K562 (cell line): ENCODE data around the gene MAST1. TPM values are rescaled to one million over a fixed set of nuclear protein-coding genes. Genes with fewer than 3 reads are reported as not detected.

Experiments used
- CBX1 ChIP-seq: sonication (generic); IDR thresholded peaks from 2 replicates; pipeline ENCODE4 v1.6.1; 2016; ENCODE audit warnings: antibody characterized with exemption, low read depth, mild to moderate bottlenecking
- CTBP1 ChIP-seq: fragments of 450-650 bp; IDR thresholded peaks from 2 replicates; pipeline ENCODE4 v1.6.1; 2016; ENCODE audit warnings: borderline replicate concordance
- EHMT2 ChIP-seq: fragments of 450-650 bp; IDR thresholded peaks from 2 replicates; pipeline ENCODE4 v1.6.1; 2018; ENCODE audit warnings: antibody characterized with exemption
- EP300 ChIP-seq: IDR thresholded peaks from 2 replicates; pipeline ENCODE4 v1.6.1; 2012; ENCODE audit warnings: low read length, improper control_type of control experiment
- GABPB2 ChIP-seq: fragments of 250-450 bp; sonication (Bioruptor Pico); conservative IDR thresholded peaks from 2 replicates; pipeline ENCODE4 v1.5.1; 2021; ENCODE audit warnings: mild to moderate bottlenecking
- ILK ChIP-seq: fragments of 450-650 bp; IDR thresholded peaks from 2 replicates; pipeline ENCODE4 v1.6.1; 2016; ENCODE audit warnings: missing genetic modification characterization, low read depth, mild to moderate bottlenecking, missing compliant biosample characterization, moderate library complexity, borderline replicate concordance
- MTA2 ChIP-seq: fragments of 450-650 bp; IDR thresholded peaks from 2 replicates; pipeline ENCODE4 v1.6.1; 2016; ENCODE audit warnings: low read depth
- NFIC ChIP-seq: fragments of 450-650 bp; IDR thresholded peaks from 2 replicates; pipeline ENCODE4 v1.6.1; 2017; ENCODE audit warnings: mild to moderate bottlenecking, inconsistent platforms
- RNF2 ChIP-seq: sonication (generic); IDR thresholded peaks from 2 replicates; pipeline ENCODE4 v1.6.1; 2016
- SRF ChIP-seq, 2 experiments: fragments of 250-450, 450-650 bp in 1 of 2; sonication (Bioruptor Pico) in 1 of 2; sonication (generic) in 1 of 2; formaldehyde crosslinking; IDR thresholded peaks; 2 replicates each; pipeline versions ENCODE4 v1.5.0 to v1.5.1; 2020 to 2022; ENCODE audit warnings: mild to moderate bottlenecking in 1 of 2, missing genetic modification reagents in 1 of 2
- ZBTB7A ChIP-seq: IDR thresholded peaks from 2 replicates; pipeline ENCODE4 v1.6.1; 2011; ENCODE audit warnings: low read depth, mild to moderate bottlenecking, low read length, moderate library complexity, borderline replicate concordance; ENCODE audit not compliant: control insufficient read depth
- ZNF589 ChIP-seq: fragments of 200-800 bp; sonication (Bioruptor generic); IDR thresholded peaks from 2 replicates; pipeline ENCODE4 v1.6.1; 2016; ENCODE audit warnings: low read depth, missing genetic modification characterization, missing compliant biosample characterization
- ZNF695 ChIP-seq: fragments of 450-650 bp; formaldehyde crosslinking; IDR thresholded peaks from 2 replicates; pipeline ENCODE4 v1.4.0; 2020; ENCODE audit warnings: mild to moderate bottlenecking, moderate library complexity
- polyA plus RNA-seq, 8 experiments: library from polyadenylated mRNA; depleted of rRNA in 4 of 8; stranded (reverse) in 5 of 8; unstranded in 3 of 8; fragments of >200 nt; fragmentation: Nextera tagmentation in 2 of 8; fragmentation: Illumina TruSeq in 1 of 8; extraction: Ambion mirVana in 2 of 8; extraction: Trizol in 1 of 8; gene quantifications; 2 replicates each; pipeline versions ENCODE4 v1.2.1 to v1.2.3, GENCODE V29; 2011 to 2014; ENCODE audit warnings: inconsistent platforms in 1 of 8, missing spikeins in 1 of 8
- total RNA-seq, 7 experiments: library from RNA; depleted of rRNA in 6 of 7; stranded (reverse); fragments of >200 nt in 6 of 7; fragmentation: Illumina TruSeq in 2 of 7; extraction: Trizol in 2 of 7; gene quantifications; 2 replicates each; pipeline versions ENCODE4 v1.2.1 to v1.2.3, GENCODE V29; 2011 to 2021; ENCODE audit warnings: low replicate concordance in 1 of 7
- TF ChIP-seq, protein P1 (sequence below): sonication (generic); formaldehyde crosslinking; IDR thresholded peaks from 2 replicates; pipeline ENCODE4 v1.9.0; 2022; ENCODE audit warnings: mild to moderate bottlenecking, missing genetic modification reagents
- TF ChIP-seq, protein P2 (sequence below): fragments of 250-450 bp; sonication (Bioruptor Pico); IDR thresholded peaks from 2 replicates; pipeline ENCODE4 v1.5.1; 2021; ENCODE audit warnings: mild to moderate bottlenecking
- TF ChIP-seq, protein P3 (sequence below), 3 experiments: fragments of 200-800 bp in 1 of 3; sonication (Bioruptor generic) in 1 of 3; sonication (generic) in 1 of 3; formaldehyde crosslinking in 1 of 3; IDR thresholded peaks; 2 replicates each; pipeline versions ENCODE4 v1.6.1 to v1.8.0; 2016 to 2022; ENCODE audit warnings: mild to moderate bottlenecking in 2 of 3, missing compliant biosample characterization in 2 of 3, missing genetic modification characterization in 2 of 3, missing genetic modification reagents in 1 of 3
- TF ChIP-seq, protein P4 (sequence below): fragments of 450-650 bp; formaldehyde crosslinking; IDR thresholded peaks from 2 replicates; pipeline ENCODE4 v1.4.0; 2020; ENCODE audit warnings: mild to moderate bottlenecking, moderate library complexity
- TF ChIP-seq, protein P5 (sequence below): fragments of 450-650 bp; IDR thresholded peaks from 2 replicates; pipeline ENCODE4 v1.6.1; 2017; ENCODE audit warnings: antibody characterized with exemption
- TF ChIP-seq, protein P6 (sequence below): sonication (generic); formaldehyde crosslinking; IDR thresholded peaks from 2 replicates; pipeline ENCODE4 v1.8.0; 2022; ENCODE audit warnings: mild to moderate bottlenecking, missing genetic modification reagents, borderline replicate concordance

The MAST1 gene
- total and polyA plus RNA-seq, 9 of the 15 experiments (the other 6 are each of a cell fraction or from before 2014, with no cell fraction given): 0.48 to 10.3 (median 3.9) TPM

DNA sequence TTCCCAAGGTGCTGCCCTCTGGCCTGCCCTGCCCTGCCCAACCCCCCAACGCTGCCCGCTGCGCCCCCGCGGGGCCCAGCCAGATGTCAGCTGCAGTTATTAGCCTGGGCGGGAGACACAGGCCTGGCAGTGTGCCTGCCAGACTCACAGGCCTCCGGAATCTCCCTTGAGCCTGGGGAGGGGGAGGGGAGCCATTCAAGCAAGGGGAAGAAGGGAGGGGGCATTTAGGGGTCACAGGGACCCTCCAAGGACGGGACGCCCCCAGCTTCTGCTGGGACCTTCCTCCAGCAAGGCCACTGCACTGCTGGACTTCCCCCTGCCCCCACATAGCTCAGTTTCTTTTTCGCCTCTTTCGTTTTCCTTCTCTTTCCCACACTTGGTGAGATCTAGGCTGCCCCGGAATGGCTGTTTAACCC is 49.6 kb upstream of the MAST1 start (continued):
- TF ChIP-seq GABPB2 (no peak), SRF (CRISPR knock-in tag; IDR thresholded peaks at IDR 0.05) (no peak), ILK (tag) (no peak), CBX1 (no peak; the same call in 1 of the 2 replicates), ZBTB7A (peak; percentile 88), MTA2 (no peak), ZNF695 (no peak), ZNF589 (CRISPR knock-in tag) (0 out of 2 replicates have a peak, but pooled peaks have one; percentile 60), EHMT2 (no peak), CTBP1 (no peak), RNF2 (0 out of 2 replicates have a peak, but pooled peaks have one; percentile 44), NFIC (peak; percentile 89), EP300 (peak; percentile 39; the same call in 1 of the 2 replicates)
- TF ChIP-seq, protein P1, sequence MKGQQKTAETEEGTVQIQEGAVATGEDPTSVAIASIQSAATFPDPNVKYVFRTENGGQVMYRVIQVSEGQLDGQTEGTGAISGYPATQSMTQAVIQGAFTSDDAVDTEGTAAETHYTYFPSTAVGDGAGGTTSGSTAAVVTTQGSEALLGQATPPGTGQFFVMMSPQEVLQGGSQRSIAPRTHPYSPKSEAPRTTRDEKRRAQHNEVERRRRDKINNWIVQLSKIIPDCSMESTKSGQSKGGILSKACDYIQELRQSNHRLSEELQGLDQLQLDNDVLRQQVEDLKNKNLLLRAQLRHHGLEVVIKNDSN (CRISPR knock-in tag): no peak
- TF ChIP-seq, protein P2, sequence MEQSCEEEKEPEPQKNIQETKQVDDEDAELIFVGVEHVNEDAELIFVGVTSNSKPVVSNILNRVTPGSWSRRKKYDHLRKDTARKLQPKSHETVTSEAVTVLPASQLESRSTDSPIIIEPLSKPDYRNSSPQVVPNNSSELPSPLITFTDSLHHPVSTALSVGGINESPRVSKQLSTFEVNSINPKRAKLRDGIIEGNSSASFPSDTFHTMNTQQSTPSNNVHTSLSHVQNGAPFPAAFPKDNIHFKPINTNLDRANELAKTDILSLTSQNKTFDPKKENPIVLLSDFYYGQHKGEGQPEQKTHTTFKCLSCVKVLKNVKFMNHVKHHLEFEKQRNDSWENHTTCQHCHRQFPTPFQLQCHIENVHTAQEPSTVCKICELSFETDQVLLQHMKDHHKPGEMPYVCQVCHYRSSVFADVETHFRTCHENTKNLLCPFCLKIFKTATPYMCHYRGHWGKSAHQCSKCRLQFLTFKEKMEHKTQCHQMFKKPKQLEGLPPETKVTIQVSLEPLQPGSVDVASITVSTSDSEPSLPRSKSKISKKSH (CRISPR knock-in tag): no peak
- TF ChIP-seq, protein P3, sequence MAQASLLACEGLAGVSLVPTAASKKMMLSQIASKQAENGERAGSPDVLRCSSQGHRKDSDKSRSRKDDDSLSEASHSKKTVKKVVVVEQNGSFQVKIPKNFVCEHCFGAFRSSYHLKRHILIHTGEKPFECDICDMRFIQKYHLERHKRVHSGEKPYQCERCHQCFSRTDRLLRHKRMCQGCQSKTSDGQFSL (CRISPR knock-in tag; IDR thresholded peaks at IDR 0.05): no peak
- TF ChIP-seq, protein P3 (tag; IDR thresholded peaks at IDR 0.05): 0 out of 4 replicates have a peak, but pooled peaks of 1 of the 2 experiments have one; percentile 6
- TF ChIP-seq, protein P4, sequence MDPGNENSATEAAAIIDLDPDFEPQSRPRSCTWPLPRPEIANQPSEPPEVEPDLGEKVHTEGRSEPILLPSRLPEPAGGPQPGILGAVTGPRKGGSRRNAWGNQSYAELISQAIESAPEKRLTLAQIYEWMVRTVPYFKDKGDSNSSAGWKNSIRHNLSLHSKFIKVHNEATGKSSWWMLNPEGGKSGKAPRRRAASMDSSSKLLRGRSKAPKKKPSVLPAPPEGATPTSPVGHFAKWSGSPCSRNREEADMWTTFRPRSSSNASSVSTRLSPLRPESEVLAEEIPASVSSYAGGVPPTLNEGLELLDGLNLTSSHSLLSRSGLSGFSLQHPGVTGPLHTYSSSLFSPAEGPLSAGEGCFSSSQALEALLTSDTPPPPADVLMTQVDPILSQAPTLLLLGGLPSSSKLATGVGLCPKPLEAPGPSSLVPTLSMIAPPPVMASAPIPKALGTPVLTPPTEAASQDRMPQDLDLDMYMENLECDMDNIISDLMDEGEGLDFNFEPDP (CRISPR knock-in tag): no peak
- TF ChIP-seq, protein P5, sequence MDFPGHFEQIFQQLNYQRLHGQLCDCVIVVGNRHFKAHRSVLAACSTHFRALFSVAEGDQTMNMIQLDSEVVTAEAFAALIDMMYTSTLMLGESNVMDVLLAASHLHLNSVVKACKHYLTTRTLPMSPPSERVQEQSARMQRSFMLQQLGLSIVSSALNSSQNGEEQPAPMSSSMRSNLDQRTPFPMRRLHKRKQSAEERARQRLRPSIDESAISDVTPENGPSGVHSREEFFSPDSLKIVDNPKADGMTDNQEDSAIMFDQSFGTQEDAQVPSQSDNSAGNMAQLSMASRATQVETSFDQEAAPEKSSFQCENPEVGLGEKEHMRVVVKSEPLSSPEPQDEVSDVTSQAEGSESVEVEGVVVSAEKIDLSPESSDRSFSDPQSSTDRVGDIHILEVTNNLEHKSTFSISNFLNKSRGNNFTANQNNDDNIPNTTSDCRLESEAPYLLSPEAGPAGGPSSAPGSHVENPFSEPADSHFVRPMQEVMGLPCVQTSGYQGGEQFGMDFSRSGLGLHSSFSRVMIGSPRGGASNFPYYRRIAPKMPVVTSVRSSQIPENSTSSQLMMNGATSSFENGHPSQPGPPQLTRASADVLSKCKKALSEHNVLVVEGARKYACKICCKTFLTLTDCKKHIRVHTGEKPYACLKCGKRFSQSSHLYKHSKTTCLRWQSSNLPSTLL: no peak
- TF ChIP-seq, protein P6, sequence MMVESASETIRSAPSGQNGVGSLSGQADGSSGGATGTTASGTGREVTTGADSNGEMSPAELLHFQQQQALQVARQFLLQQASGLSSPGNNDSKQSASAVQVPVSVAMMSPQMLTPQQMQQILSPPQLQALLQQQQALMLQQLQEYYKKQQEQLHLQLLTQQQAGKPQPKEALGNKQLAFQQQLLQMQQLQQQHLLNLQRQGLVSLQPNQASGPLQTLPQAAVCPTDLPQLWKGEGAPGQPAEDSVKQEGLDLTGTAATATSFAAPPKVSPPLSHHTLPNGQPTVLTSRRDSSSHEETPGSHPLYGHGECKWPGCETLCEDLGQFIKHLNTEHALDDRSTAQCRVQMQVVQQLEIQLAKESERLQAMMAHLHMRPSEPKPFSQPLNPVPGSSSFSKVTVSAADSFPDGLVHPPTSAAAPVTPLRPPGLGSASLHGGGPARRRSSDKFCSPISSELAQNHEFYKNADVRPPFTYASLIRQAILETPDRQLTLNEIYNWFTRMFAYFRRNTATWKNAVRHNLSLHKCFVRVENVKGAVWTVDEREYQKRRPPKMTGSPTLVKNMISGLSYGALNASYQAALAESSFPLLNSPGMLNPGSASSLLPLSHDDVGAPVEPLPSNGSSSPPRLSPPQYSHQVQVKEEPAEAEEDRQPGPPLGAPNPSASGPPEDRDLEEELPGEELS (CRISPR knock-in tag): no peak
